Mesodermal cell (in vitro differentiated cells): ENCODE results near the gene KRT78.

Experiments used
- H3K27ac ChIP-seq: 2 replicates; pipeline ENCODE4 v1.7.0; 2013; ENCODE audit warnings: mild to moderate bottlenecking, low read depth, low read length, moderate library complexity; ENCODE audit not compliant: severe bottlenecking
- H3K36me3 ChIP-seq: 2 replicates; pipeline ENCODE4 v1.7.1; 2013; ENCODE audit warnings: mild to moderate bottlenecking, low read length, moderate library complexity; ENCODE audit not compliant: control insufficient read depth, insufficient read depth
- H3K4me1 ChIP-seq: one replicate; pipeline ENCODE4 v1.7.1; 2013; ENCODE audit warnings: mild to moderate bottlenecking, low read length; ENCODE audit not compliant: insufficient read depth, control insufficient read depth, poor library complexity, severe bottlenecking
- H3K4me3 ChIP-seq: 2 replicates; pipeline ENCODE4 v1.7.0; 2013; ENCODE audit warnings: low read length, control low read depth, mild to moderate bottlenecking; ENCODE audit not compliant: insufficient read depth, poor library complexity, severe bottlenecking; ENCODE audit errors: extremely low read depth
- H3K9me3 ChIP-seq: 2 replicates; pipeline ENCODE4 v1.7.1; 2013; ENCODE audit warnings: mild to moderate bottlenecking, low read length, moderate library complexity; ENCODE audit not compliant: control insufficient read depth
- WGBS, 2 experiments: methylation state at CpG; one replicate each; pipeline ENCODE4 v1.1.5; 2013; ENCODE audit warnings: missing lambda C conversion rate in 2 of 2; ENCODE audit not compliant: insufficient coverage in 2 of 2; 5-methylcytosine and 5-hydroxymethylcytosine counted together

Gene KRT78

GRCh38 chr12:52837413-52837741, 11.4 kb downstream of the KRT78 start:
- Histone ChIP-seq H3K27ac (no peak overlapping the region), H3K9me3 (no peaks in the 10 kb centered on the region), H3K4me3 (no peak overlapping the region), H3K36me3 (no peaks in the 10 kb centered on the region), H3K4me1 (peaks cover 21% of the 10 kb centered on the region)
- WGBS, 2 experiments, result 74 to 81% methylated on average over 5 to 7 of the region's 9 CpGs

DNA sequence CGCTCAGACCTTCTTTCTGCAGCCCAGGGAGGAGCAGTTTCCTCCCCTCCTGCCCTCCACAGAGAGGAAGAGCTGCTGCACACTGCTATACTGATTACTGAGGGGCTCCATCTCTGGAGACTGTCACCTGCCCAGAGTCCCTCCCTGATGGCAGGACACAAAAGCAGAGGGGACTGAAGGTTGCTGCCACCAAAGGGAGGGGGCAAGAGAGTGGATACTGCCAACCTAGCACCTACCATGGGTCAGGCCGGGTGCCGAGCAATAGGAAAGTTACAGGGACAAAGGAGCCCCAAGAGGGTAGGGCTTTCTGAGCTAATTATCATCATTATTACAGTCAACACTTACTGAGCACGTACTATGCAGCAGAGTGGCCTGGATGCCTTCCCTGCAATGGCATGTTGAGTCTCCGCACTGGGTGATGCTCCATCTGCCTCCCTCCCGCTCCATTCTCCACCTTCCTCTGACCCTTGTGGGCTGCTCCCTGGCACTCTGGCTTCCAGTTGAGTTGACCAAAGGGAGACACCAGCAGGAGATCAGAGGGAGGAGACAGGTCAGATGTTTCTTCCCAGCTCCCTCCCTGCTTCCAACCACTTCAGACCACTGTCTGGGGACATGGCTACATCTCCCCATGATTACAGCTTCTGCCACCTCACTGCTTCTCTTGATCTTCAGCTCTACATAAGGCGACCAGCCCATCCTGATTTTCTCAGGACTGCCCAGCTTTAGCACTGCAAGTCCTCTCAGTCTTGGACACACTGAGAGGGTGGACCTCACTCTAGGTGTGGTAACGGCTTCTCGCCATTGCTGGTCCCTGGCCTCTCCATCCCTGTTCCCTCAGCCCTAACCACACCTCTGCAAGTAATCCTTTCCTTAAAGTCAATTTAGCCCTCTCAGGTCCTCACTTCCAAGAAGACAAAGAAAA, 12.0 kb downstream of the KRT78 start:
- peaks cover 21% of the 10 kb centered on the region for H3K4me1 ChIP-seq
- peak overlapping the region; percentile 29 for H3K27ac ChIP-seq
- no peaks in the 10 kb centered on the region for H3K9me3 ChIP-seq
- WGBS, 2 experiments, result 91 to 93% methylated on average over 7 of the region's 9 CpGs
- H3K36me3 ChIP-seq, result no peaks in the 10 kb centered on the region
- H3K4me3 ChIP-seq, result no peak overlapping the region

DNA sequence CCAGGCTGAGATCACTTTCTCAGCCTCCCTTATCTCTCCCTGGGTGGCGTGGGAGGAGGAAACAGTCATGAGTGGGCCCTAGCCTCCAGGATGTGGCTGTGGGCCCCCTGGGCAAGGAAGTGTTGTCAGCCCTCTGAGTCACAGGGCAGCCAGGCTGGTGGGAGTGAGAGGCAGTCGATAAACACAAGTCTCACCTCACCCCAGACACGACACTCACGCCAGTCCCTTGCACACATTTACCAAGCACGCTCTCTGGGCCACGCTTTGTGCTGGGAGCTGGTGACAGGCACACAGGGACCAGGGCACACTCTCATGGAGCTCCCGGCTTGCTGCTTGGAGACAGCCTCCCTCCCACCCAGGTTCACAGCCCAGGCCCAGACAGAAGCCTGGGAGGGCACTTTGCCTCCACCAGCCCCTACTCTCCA, 12.7 kb downstream of the KRT78 start:
- Histone ChIP-seq H3K4me1 (peaks cover 21% of the 10 kb centered on the region), H3K36me3 (no peaks in the 10 kb centered on the region), H3K4me3 (no peak overlapping the region), H3K27ac (peak overlapping the region; percentile 29), H3K9me3 (no peaks in the 10 kb centered on the region)
- WGBS, 2 experiments, result 92% methylated on average over 5 of the region's 7 CpGs

DNA sequence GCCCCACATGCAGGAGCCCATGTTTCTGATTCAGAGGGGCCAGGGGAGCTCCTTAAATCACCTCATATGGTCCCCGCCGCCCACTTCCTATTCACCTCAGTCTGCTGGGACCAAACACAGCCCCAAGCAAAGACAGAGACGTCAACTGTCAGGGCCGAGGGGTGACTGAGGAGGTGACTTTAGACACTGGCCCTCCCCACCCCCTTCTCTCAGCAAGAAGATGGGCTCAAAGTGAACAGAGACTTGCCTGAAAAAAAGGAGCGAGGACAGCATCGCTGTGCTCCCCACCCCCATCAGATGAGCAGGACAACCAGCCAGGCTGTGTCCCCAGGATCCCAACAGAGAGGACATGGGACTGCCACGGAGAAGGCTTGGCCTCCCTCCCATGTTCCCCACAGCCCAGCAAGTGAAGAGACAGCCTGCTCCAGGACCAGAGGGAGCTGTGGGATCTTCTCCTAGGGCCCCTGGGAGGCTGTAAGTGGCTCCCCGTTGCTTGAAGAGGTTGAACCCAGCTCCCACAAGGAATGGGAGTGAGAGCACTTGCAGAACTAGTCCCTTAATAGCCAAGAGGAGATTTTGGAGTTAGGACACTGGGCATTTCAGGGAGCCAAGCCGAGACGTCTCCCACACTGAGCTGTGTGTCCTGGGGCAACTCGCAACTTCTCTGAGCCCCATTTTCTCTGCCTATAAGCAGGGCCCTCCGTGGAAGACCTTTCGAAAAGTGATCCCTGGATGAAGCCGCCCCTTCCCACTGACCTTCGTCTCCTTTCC, 13.3 kb downstream of the KRT78 start:
- 92 to 96% methylated on average over 9 to 10 of the region's 15 CpGs for WGBS, 2 experiments
- H3K27ac ChIP-seq, result no peak overlapping the region
- no peaks in the 10 kb centered on the region for H3K9me3 ChIP-seq

GRCh38 chr12:52834727-52835001, 14.1 kb downstream of the KRT78 start:
- Histone ChIP-seq H3K27ac (no peak overlapping the region), H3K4me3 (no peak overlapping the region), H3K9me3 (no peaks in the 10 kb centered on the region), H3K4me1 (peaks cover 21% of the 10 kb centered on the region), H3K36me3 (no peaks in the 10 kb centered on the region)
- 86 to 90% methylated on average over 3 to 4 of the region's 4 CpGs for WGBS, 2 experiments

More for the DNA sequence above, 13.3 kb downstream of the KRT78 start:
- no peak overlapping the region for H3K4me3 ChIP-seq
- H3K4me1 ChIP-seq, result peaks cover 21% of the 10 kb centered on the region
- H3K36me3 ChIP-seq, result no peaks in the 10 kb centered on the region

DNA sequence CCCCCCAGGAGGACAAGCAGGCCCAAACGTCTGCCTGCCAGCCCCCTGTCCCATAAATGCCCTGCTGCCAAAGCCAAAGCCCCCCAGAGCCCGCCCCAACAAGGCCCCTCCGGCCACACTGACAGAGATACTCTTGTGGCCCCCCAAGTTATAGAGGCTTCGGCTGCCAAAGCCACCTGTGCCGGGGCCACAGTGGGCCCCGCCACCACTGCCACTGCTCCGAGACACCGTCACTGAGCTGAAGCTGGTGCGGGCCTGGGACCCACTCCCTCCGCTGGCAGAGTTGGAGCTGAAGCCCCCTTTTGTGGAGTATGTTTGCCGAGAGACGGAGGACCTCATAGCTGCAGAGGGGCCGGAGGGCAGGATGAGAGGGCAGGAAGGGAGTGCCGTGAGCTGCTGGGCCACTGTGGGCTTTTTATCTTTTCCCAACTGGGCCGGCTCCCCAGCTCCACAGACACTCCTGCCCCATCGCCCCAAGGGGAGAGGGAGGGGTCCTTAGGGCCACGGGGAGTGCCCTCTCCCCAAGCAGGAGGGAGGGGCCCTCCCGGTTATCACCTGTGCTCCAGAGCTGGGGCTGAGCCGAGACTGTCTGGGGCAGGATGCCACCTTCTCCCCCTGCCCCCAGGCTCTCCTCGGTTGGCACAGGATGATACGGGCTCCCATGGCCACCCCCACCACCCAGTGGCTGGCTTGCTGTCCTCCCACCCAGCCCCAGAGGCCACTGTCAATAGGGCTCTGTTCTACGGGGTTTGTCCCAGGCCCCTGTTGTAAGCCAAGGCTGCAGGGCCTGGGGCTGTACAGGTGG, 14.7 kb downstream of the KRT78 start, which contains the start of gene KRT79:
Gene KRT79, minus strand, starts transcription at position 390 of the 805 bp plus-strand sequence. Its CDS starts 51 bp downstream, at position 339.
- no peaks in the 10 kb centered on the region for H3K36me3 ChIP-seq
- H3K27ac ChIP-seq, result no peak within 1 kb of the TSS
- H3K9me3 ChIP-seq, result no peaks in the 10 kb centered on the region
- H3K4me1 ChIP-seq, result peaks cover 21% of the 10 kb centered on the region
- 95 to 98% methylated on average over 11 to 13 of the region's 22 CpGs for WGBS, 2 experiments
- H3K4me3 ChIP-seq, result no peak within 1 kb of the TSS

GRCh38 chr12:52832985-52833905, 15.5 kb downstream of the KRT78 start:
- Histone ChIP-seq H3K9me3 (no peaks in the 10 kb centered on the region), H3K4me3 (no peak overlapping the region), H3K4me1 (peaks cover 21% of the 10 kb centered on the region), H3K36me3 (no peaks in the 10 kb centered on the region), H3K27ac (no peak overlapping the region)
- 94 to 96% methylated on average over 17 to 19 of the region's 20 CpGs for WGBS, 2 experiments

- no peaks in the 10 kb centered on the region for H3K36me3 ChIP-seq
- H3K4me1 ChIP-seq, result peaks cover 20% of the 10 kb centered on the region
- H3K9me3 ChIP-seq, result no peaks in the 10 kb centered on the region
- WGBS, 2 experiments, result 93 to 100% methylated on average over 2 of the region's 3 CpGs
- no peak overlapping the region for H3K4me3 ChIP-seq
- no peak overlapping the region for H3K27ac ChIP-seq
These were observed 16.3 kb downstream of the KRT78 start for GRCh38 chr12:52832451-52832850.

DNA sequence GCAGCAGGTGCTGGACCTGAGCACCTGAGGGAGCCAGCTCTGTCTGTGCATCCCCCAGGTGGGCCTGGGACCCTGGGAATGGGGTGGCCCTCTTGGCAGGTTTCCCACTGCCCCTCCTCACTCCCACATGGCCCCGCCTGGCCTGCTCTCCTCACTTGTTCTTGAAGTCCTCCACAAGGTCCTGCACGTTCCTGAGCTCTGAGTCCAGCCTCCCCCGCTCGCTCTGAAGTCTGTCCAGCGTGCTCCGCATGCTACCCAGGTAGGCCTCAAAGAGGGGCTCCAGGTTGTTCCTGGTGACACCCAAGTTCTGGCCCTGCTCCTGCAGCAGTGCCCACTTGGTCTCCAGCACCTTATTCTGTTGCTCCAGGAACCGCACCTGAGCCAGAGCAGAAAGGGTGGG, 17.5 kb downstream of the KRT78 start:
- H3K4me3 ChIP-seq, result no peak overlapping the region
- peaks cover 10% of the 10 kb centered on the region for H3K4me1 ChIP-seq
- H3K36me3 ChIP-seq, result no peaks in the 10 kb centered on the region
- H3K9me3 ChIP-seq, result no peaks in the 10 kb centered on the region
- H3K27ac ChIP-seq, result no peak overlapping the region
- WGBS, 2 experiments, result 87 to 99% methylated on average over 6 to 7 of the region's 7 CpGs
